HepG2 (cell line): ENCODE data around the gene B3GAT3. TPM values are rescaled to one million over a fixed set of nuclear protein-coding genes. Genes with fewer than 3 reads are reported as not detected.

Source experiments
- HNRNPL ChIP-seq: fragments of 200-400 bp; formaldehyde crosslinking; IDR thresholded peaks from 2 replicates; pipeline ENCODE4 v1.6.1; 2017; ENCODE audit warnings: mild to moderate bottlenecking, low read depth, low read length
- IRF2 ChIP-seq: IDR thresholded peaks from 2 replicates; pipeline ENCODE4 v1.6.1; 2018; ENCODE audit warnings: missing genetic modification reagents, missing compliant biosample characterization
- MED8 ChIP-seq: sonication (generic); formaldehyde crosslinking; IDR thresholded peaks from 2 replicates; pipeline ENCODE4 v1.8.1; 2023; ENCODE audit warnings: mild to moderate bottlenecking, missing genetic modification reagents; ENCODE audit not compliant: insufficient replicate concordance
- RCOR2 ChIP-seq: IDR thresholded peaks from 2 replicates; pipeline ENCODE4 v1.6.1; 2016; ENCODE audit warnings: missing biosample characterization, missing genetic modification reagents
- RXRA ChIP-seq: sonication (generic); formaldehyde crosslinking; IDR thresholded peaks from 2 replicates; pipeline ENCODE4 v1.5.1; 2020; ENCODE audit warnings: missing genetic modification reagents
- SMC3 ChIP-seq: IDR thresholded peaks from 2 replicates; pipeline ENCODE4 v1.6.1; 2011; ENCODE audit warnings: low read length, improper control_type of control experiment
- ZBTB38 ChIP-seq: sonication (generic); formaldehyde crosslinking; IDR thresholded peaks from 2 replicates; pipeline ENCODE4 v1.5.1; 2020; ENCODE audit warnings: mild to moderate bottlenecking, missing genetic modification reagents
- ZBTB7A ChIP-seq: sonication (generic); formaldehyde crosslinking; IDR thresholded peaks from 2 replicates; pipeline ENCODE4 v1.8.0; 2022; ENCODE audit warnings: mild to moderate bottlenecking, missing genetic modification reagents
- ZFP37 ChIP-seq: sonication (generic); formaldehyde crosslinking; IDR thresholded peaks from 2 replicates; pipeline ENCODE4 v1.4.0; 2020; ENCODE audit warnings: missing genetic modification reagents, borderline replicate concordance
- ZFP41 ChIP-seq: sonication (generic); formaldehyde crosslinking; IDR thresholded peaks from 2 replicates; pipeline ENCODE4 v1.4.0; 2020; ENCODE audit warnings: mild to moderate bottlenecking, missing genetic modification reagents, borderline replicate concordance
- ZFP91 ChIP-seq: sonication (generic); formaldehyde crosslinking; IDR thresholded peaks from 2 replicates; pipeline ENCODE4 v1.9.0; 2022; ENCODE audit warnings: missing genetic modification reagents, mild to moderate bottlenecking, borderline replicate concordance
- ZNF230 ChIP-seq: sonication (generic); formaldehyde crosslinking; IDR thresholded peaks from 2 replicates; pipeline ENCODE4 v1.4.0; 2020; ENCODE audit warnings: mild to moderate bottlenecking, missing genetic modification reagents
- ZNF256 ChIP-seq: sonication (generic); formaldehyde crosslinking; conservative IDR thresholded peaks from 2 replicates; pipeline ENCODE4 v1.4.0; 2020; ENCODE audit warnings: missing genetic modification reagents
- ZNF616 ChIP-seq: sonication (generic); formaldehyde crosslinking; IDR thresholded peaks from 2 replicates; pipeline ENCODE4 v1.5.0; 2020; ENCODE audit warnings: low read depth, mild to moderate bottlenecking, missing genetic modification reagents
- ZNF761 ChIP-seq: sonication (generic); formaldehyde crosslinking; conservative IDR thresholded peaks from 2 replicates; pipeline ENCODE4 v1.4.0; 2020; ENCODE audit warnings: mild to moderate bottlenecking, missing genetic modification reagents
- polyA plus RNA-seq, 8 experiments: library from polyadenylated mRNA; depleted of rRNA in 3 of 8; stranded (reverse) in 7 of 8; unstranded in 1 of 8; fragments of >200 nt; fragmentation: Illumina TruSeq in 4 of 8; extraction: Trizol in 4 of 8; gene quantifications; 2 replicates each; pipeline versions ENCODE4 v1.2.1 to v1.2.3, GENCODE V29; 2011 to 2016; ENCODE audit warnings: low read depth in 4 of 8, missing spikeins in 1 of 8, mixed read lengths in 1 of 8; ENCODE audit not compliant: insufficient read depth in 1 of 8
- total RNA-seq, 5 experiments: library from RNA; depleted of rRNA; stranded (reverse); fragments of >200 nt; fragmentation: Illumina TruSeq; extraction: Trizol; gene quantifications; 2 replicates each; pipeline ENCODE4 v1.2.3, GENCODE V29; 2016; ENCODE audit warnings: low read depth in 1 of 5

B3GAT3 gene
- total and polyA plus RNA-seq, 2 of the 13 experiments (the other 11 are each of a cell fraction or from before 2014, with no cell fraction given), result 21.3 to 26.1 TPM

- TF ChIP-seq ZBTB38 (CRISPR knock-in tag) (0 out of 2 replicates have a peak, but pooled peaks have one; percentile 42), ZFP37 (CRISPR knock-in tag) (no peak), ZNF230 (CRISPR knock-in tag) (0 out of 2 replicates have a peak, but pooled peaks have one; percentile 33), ZNF616 (CRISPR knock-in tag) (0 out of 2 replicates have a peak, but pooled peaks have one; percentile 46), ZFP91 (CRISPR knock-in tag) (no peak; the same call in 1 of the 2 replicates), ZNF761 (CRISPR knock-in tag) (no peak), IRF2 (no peak), ZBTB7A (0 out of 2 replicates have a peak, but pooled peaks have one; percentile 10), SMC3 (no peak), RXRA (CRISPR knock-in tag) (peak; percentile 31; the same call in 1 of the 2 replicates), RCOR2 (CRISPR knock-in tag) (no peak), MED8 (peak; percentile 15), ZFP41 (CRISPR knock-in tag) (no peak), ZNF256 (no peak), HNRNPL (peak; percentile 97)
These were observed 8.5 kb downstream of the B3GAT3 start (continued) for GRCh38 chr11:62613291-62613778.
